H4 (cell line): ENCODE data around the gene NDUFV3. TPM values are rescaled to one million over a fixed set of nuclear protein-coding genes. Genes with fewer than 3 reads are reported as not detected.
"Not testable (repeated sequence)": the region's sequence is repeated elsewhere in the genome, so short reads cannot be mapped to it uniquely, and the experiment has no call there.

ENCODE experiments used
- DNase-seq: peaks from one replicate; pipeline ENCODE4 v3.0.0-alpha.2; 2015; ENCODE audit warnings: low spot score
- total RNA-seq: library from RNA; depleted of rRNA; stranded (reverse); fragments of >200 nt; shearing (Covaris generic); gene quantifications from 2 replicates; pipeline ENCODE4 v1.2.3, GENCODE V29; 2014

Gene NDUFV3
- total RNA-seq, 1 experiment from 2014 or later = 44.0 TPM

DNA sequence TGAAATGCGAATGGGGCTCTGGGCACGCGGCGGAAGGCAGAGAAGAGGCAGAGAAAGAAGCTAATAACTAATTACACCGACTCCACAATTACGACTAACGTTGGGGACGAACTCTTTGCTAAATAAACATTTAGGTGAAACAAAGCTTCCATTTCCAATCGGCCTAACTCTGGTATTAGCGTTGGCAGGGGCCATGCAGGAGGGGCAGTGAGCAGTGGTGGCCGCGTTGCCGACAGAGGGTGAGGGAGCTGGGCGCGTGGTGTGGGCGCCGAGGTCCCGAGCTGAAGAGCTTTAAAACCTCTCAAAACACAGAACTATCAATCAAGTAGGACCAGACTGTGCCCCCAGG lies 553 bp upstream of the NDUFV3 start:
- no peak for DNase-seq

DNA sequence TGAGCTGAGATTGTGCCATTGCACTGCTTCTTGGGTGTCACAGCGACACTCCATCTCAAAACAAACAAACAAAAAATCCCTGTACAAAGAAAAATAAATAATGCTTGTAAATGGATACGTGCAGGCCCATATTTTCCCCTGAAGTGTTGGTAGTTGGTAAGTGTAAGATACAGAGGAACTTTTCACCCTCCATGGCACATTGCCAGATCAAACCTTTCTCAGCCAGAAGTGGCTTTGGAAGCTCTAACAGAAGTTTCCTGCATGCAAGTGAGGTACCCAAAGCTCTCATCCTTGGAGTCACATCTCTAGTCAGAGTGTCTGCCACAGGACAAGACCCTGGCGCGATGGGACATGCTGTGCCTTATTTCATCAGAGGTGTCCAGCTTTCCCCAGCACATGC lies 7.3 kb downstream of the NDUFV3 start:
- no peak for DNase-seq

DNA sequence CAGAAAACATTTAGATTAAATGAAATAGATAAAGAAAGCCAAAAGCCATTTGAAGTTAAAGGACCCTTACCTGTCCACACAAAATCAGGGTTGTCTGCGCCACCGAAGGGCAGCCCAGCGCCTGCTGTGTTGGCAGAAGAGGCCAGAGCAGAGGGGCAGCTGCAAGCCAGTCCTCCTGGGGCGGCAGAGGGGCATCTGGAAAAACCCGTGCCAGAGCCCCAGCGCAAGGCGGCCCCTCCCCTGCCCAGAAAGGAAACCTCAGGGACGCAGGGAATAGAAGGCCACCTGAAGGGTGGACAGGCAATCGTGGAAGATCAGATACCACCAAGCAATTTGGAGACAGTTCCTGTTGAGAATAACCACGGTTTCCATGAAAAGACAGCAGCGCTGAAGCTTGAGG lies 10.7 kb downstream of the NDUFV3 start:
- DNase-seq = no peak

DNA sequence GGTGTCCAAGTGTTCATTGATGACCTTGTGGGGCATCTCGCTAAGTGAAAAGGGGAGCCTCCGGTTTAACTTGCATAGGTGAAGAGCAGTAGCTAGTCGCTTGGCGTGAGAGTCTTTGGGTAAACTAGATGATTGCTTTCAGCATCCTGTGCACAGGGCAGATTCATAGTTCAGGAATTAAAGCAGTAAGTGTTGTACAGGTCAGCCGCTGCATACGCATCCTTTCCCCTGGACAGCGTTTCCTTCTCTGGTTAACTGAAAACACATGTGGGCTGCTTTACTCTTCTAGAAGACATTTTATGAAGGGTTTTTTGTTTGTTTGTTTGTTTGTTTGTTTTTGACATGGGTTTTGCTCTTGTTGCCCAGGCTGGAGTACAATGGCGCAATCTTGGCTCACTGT lies 12.1 kb downstream of the NDUFV3 start:
- DNase-seq = no peak

DNA sequence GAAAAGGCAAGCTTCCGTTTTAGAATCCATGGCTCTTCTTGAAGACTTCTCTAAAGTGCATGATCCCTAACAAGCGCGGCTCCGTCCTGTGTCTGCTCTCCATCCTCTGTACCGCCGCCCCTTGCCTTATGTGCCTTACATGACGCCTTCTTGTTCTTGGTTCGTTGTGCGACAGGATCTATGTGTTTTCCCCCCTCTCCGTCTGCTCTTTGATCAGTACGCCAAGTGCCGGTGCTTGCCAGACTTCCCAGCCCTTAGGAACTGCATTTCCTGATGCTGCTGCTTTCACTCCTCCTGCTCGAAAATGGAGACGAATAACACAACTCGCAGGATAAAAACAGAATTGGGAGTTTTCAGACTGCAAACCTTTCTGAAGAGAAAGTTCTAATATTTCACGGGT lies 13.1 kb downstream of the NDUFV3 start:
- DNase-seq = no peak

DNA sequence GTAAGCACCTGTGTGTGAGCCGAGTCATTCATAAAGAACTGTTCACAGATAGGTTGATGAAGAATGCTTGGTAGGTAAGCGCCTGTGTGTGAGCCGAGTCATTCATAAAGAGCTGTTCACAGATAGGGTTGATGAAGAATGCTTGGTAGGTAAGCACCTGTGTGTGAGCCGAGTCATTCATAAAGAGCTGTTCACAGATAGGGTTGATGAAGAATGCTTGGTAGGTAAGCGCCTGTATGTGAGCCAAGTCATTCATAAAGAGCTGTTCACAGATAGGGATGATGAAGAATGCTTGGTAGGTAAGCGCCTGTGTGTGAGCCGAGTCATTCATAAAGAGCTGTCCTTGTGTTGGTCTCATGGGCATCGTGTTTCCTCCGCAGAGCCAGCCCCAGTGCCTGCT lies 15.4 kb downstream of the NDUFV3 start:
- not testable (repeated sequence) for DNase-seq

DNA sequence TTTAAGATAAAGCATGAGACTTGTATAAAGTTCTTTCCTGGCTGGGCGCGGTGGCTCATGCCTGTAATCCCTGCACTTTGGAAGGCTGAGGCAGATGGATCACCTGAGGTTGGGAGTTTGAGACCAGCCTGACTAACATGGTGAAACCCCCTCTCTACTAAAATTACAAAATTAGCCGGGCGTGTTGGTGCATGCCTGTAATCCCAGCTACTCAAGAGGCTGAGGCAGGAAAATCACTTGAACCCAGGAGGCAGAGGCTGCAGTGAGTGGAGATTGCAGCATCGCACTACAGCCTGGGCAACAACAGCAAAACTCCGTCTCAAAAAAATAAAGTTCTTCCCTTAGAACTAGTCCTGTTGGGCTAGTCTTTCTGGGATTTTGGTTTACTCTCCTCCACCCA lies 18.8 kb downstream of the NDUFV3 start:
- not testable (repeated sequence) for DNase-seq

DNA sequence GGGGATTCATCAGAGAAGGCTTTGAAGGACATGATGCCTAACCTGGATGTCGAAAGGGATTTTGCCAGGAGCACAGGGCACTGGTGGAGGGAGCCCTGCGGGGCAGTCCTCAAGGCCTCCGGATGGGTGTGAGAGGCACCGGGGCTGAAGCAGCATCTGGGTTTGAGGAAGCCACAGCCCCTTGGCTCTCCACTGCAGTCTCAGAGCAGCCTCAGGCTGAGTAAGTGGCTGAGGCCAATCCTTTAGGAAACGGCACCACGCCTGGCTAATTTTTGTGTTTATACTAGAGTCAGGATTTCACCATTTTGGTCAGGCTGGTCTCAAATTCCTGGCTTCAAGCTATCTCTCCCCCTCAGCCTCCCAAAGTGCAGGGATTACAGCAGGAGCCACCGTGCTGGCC lies 20.4 kb downstream of the NDUFV3 start:
- DNase-seq = no peak

DNA sequence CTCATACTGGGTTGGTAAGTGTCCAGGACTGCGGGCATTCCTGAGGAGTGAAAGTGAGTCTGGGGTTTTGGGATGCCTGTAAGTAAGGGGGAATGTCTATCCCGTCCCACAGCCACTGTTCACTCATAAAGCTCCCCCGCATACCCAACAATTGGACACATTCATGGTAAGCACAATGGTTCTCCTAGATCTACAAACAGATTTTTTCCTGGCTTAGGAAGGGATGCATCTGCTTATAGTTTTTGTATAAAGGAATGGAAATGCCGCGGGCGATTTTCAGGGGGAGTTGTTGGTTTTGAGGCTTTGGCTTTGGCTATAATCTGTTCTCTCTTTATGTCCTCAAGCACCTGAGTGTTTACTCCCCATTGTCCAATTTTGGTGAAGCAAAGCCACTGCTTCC lies 25.2 kb downstream of the NDUFV3 start:
- no peak for DNase-seq

DNA sequence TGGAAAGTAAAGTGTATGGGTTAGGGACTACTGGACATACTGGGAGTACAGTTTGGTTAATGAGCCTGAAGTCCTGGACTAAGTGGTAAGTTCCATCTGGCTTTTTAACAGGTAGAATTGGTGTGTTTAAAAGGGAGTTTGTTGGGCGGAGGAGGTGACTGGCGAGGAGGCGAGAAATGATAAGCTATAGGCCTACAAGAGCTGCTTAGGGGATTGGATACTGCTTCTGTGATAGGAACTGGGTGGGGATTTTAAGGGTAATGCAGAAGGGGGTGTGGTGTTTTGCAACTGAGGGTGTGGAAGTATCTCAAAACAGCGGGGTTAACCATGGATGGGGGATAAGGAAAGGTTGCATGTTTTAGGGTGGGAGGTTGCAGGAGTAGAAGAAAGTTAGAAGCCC lies 28.8 kb downstream of the NDUFV3 start:
- DNase-seq = no peak

DNA sequence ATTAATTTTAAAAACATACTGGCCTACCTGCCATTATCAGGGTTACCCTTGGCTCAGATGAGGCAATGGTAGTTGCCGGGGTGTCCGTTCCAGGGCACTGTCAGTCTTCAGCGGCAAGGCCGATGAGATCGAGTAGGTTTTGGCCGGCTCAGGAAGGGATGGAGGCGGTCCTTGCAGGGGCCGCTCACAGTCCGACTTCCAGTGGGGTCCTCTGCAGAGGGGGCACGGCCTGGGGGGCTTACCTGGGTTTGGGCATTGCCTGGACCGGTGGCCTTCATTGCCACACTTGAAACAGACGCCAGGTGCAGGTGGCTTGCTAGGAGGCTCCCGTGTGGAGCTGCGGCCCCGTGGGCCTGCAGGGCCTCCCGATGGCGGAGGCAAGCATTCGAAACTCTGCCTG lies 29.8 kb downstream of the NDUFV3 start:
- DNase-seq = no peak

DNA sequence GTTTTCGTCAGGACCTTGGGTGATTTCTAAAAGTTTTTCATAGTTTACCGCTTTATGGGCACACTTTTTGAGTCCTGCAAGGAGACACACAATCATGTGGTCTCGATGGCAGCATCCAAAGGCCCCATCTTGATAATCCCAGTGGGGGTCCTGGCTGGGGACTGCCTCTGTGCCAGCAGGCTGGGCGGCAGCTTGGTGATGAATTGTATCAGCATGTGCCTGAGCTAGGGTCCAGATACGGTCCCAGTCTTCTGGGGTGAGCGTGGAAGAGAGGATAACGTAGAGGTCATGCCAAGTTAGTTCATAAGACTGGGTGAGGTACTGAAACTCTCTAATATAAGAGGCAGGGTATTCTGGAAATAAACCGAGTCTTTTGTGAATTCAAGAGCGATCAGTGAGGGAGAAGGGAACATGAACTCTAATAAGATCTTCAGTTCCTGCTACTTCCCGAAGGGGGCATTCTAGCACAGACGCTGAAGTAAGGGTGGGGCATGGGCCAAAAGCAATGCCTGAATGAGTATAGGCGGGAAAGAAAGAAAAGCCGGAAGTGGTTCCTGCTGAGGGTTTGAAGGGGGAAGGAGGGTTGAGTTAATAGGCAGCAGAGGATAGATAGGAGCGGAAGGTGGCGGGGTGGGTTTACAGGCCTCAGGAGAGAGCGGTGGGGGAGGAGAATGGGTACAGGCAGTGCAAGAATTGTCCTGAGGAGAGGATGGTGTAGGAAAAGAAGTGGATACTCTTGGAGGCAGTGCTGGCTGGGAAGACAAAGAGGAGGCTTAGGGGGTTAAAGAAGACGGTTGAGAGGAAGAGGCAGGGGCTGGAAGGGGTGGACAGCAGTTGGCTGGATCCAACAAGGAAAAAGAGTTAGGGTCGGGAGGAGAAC lies 30.7 kb downstream of the NDUFV3 start:
- DNase-seq = peak; percentile 94

DNA sequence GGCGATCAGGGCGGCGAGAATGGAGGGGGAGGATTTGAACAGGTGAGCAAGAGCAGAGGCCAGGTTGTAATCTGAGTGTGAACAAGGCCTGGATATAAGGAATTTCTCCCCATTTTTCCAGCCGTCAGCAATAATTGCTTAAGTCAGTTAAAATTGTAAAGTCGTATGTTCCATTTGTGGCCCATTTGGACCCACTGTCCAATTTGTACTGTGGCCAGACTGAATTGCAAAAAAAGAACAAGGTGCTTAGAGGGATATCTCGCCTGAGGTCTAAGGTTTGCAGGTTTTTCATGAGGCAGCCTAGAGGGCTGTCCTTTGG lies 31.3 kb downstream of the NDUFV3 start:
- no peak for DNase-seq

DNA sequence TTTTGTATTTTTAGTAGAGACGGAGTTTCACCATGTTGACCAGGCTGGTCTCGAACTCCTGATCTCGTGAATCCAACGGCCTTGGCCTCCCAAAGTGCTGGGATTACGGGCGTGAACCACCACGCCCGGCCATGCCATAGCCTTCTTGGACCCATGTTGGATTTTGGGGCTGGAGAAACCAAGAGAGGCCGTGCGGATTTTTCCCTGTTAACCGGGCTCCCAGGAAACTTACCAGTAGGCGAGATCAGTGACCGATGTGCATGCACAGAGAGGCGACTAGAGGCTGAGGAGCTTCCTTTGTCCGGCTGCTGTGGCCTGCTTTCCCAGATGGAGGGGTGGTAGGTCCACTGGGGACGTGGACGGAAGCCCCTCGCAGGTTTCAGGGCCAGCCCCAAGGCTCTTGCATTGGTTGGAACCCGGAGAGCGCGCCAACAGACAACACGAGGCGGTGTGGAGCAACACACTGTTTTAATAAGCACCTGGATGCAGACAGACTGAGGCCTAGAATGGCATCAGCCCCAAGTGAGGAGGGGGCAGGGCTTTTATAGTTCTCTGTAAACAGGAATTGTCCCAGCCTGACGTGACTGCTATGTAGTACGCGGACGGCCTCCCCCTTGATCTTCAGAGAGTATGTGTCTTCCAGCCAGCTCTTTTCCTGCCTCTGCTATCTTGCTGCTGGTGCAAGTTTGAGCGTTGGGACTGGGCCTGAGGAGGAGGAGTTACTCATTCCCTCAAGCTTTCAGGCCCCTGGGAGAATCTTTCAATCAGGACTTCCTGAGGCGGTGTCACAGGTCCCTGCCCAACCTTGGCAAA lies 32.2 kb downstream of the NDUFV3 start, which contains the start of gene ERVH48-1:
ERVH48-1 (minus strand) TSS at position 517 of the 813 bp plus-strand sequence. CDS start 6,624 bp downstream, outside the sequence.
- no peak for DNase-seq

DNA sequence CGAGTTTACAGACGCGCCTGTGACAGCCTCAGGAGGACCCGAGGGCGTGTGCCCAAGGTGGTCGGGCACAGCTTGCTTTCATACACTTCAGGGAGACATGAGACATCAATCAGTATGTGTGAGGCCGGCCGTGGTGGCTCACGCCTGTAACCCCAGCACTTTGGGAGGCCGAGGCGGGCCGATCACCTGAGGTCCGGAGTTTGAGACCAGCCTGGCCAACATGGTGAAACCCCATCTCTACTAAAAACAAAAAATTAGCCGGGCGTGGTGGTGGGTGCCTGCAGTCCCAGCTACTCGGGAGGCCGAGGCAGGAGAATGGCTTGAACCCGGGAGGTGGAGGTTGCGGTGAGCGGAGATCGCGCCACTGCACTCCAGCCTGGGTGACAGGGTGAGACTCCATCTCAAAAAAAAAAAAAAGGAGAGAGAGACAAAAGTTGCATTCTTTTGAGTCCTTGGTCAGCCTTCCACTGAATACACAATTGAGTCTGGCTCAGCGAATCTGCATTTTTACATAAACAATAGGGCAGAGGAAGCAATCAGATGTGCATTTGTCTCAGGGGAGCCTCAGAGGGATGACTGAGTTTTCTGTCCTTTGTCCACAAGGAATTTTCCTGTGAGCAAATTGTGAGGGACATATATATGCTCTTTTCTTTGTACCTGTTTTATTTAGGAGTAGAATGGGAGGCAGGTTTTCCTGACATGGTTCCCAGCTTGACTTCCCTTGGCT lies 34.5 kb downstream of the NDUFV3 start:
- DNase-seq = not testable (repeated sequence)

DNA sequence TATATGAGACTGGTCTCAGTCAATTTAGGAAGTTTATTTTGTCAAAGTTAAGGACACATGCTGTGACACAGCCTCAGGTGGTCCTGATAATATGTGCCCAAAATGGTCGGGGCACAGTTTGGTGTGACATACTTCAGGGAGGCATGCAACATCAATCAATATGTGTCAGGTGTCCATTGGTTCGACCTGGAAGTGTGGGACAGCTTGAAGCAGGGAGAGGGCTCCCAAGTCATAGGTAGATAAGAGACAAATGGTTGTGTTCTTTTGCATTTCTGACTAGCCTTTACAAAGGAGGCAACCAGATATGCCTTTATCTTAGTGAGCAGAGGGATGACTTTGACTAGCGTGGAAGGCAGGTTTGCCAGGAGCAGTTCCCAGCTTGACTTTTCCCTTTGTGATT lies 36.9 kb downstream of the NDUFV3 start:
- no peak for DNase-seq

DNA sequence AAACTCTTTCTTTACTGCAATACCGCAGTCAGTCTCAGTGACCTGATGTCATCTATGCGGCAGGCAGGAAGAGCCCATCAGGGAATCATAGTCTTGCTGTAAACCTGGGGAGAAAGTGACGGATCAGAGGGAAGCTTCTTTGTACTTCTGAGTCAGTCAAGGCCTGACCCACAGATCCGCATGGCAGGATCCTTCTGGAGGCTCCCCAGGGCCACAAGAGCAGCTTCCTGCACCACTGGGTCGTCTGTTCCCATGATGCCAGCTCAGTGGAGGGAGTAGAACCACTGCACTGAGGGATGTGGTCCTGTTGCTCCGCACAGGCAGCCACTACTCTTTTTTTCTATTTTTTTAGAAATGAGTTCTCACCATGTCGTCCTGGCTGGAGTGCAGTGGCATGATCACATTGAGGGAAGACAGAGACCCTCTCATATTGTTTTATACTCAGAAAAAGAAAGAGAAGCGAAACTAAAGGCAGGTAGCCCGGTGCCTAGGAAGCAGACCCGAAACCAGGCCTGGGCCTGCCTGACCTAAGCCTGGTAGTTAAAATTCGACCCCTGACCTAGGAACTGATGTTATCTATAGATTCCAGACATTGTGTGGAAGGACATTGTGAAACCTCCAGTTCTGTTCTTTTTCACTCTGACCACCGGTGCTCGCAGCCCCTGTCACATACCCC lies 38.6 kb downstream of the NDUFV3 start:
- no peak for DNase-seq

DNA sequence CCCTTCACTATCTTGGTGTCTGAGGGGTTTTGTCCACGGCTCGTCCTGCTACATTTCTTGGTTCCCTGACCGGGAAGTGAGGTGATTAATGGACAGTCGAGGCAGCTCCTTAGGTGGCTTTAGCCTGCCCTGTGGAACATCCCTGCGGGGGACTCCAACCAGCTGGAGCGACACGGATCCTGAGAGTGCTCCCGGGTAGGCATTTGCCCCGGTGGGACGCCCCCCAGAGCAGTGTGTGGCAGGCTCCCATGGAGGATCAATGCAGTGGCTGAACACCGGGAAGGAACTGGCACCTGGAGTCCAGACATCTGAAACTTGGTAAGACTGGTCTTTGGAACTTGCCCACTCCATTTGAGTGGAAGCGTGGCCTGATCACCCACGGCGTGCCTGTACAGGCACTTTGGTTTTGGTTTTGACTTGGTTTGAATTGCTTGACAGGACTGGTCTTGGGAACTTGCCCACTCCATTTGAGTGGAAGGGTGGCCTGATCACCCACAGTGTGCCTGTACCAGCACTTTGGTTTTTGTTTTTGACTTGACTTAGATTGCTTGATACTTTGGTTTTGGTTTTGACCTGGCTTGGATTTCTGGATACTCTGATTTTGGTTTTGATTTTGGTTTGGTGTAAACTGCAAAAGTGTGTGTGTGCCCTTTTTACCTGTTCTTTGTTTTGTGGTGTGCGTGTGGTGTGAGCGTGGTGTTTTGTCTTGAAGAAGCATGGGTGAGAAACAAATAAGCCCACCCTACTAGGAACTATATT lies 39.4 kb downstream of the NDUFV3 start:
- not testable (repeated sequence) for DNase-seq

DNA sequence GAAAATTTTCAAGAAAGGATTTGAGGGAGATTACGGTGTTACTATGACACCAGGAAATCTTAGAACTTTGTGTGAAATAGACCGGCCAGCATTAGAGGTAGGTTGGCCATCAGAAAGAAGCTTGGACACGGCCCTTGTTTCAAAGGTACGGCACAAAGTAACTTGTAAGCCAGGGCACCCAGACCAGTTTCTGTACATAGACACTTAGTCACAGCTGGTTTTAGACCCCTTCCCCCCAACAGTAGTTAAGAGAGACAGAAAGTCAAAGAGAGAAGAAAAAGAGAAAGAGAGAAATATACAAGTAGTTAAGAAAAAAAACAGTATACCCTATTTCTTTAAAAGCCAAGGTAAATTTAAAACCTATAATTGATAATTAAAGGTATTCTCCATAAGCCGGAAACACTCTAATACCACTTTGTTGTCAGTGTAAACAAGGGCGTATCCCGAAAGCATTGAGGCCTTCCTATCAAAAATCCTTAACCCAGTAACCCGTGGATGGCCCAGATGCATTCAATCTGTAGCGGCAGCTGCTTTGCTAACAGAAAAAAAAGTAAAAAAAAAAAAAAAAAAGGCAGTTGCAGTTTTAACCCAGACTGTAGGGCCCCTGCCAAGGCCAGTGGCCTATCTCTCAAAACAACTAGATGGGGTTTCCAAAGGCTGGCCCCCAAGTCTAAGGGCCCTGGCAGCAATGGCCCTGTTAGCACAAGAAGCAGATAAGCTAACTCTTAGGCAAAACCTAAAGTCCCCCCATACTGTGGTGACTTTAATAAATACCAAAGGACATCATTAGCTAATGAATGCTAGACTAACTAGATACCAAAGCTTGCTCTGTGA lies 40.2 kb downstream of the NDUFV3 start:
- not testable (repeated sequence) for DNase-seq

DNA sequence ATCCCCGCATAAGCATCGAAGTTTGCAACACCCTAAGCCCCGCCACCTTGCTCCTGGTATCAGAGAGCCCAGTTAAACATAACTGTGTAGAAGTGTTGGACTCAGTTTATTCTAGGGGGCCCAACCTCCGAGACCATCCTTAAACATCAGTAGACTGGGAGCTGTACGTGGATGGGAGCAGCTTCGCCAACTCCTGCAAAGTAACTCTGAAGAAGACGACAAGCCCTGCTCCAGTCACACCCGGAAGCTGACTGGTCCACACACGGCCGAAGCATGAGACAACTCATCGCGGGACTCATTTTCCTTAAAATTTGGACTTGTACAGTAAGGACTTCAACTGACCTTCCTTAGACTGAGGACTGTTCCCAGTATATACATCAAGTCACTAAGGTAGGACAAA lies 40.9 kb downstream of the NDUFV3 start:
- DNase-seq = not testable (repeated sequence)
